Endodermal cell (in vitro differentiated cells): Measurements from ENCODE around the gene ATP2B1. TPM values are rescaled to one million over a fixed set of nuclear protein-coding genes. Genes with fewer than 3 reads are reported as not detected.

Experiments
- DNase-seq: peaks from one replicate; pipeline ENCODE4 v3.0.0-alpha.2; 2017
- H3K27ac ChIP-seq: 2 replicates; pipeline ENCODE4 v1.5.1; 2013; ENCODE audit warnings: mild to moderate bottlenecking, low read depth, low read length, moderate library complexity
- H3K27me3 ChIP-seq: 2 replicates; pipeline ENCODE4 v1.6.1; 2013; ENCODE audit warnings: mild to moderate bottlenecking, low read length, moderate library complexity; ENCODE audit not compliant: insufficient read depth, control insufficient read depth, poor library complexity, severe bottlenecking
- H3K36me3 ChIP-seq: 2 replicates; pipeline ENCODE4 v1.7.0; 2013; ENCODE audit warnings: mild to moderate bottlenecking, low read length, moderate library complexity; ENCODE audit not compliant: control insufficient read depth, insufficient read depth
- H3K4me1 ChIP-seq: one replicate; pipeline ENCODE4 v1.7.0; 2013; ENCODE audit warnings: low read length; ENCODE audit not compliant: control insufficient read depth, insufficient read depth
- H3K4me3 ChIP-seq: 2 replicates; pipeline ENCODE4 v1.5.1; 2013; ENCODE audit warnings: mild to moderate bottlenecking, low read length, moderate library complexity
- H3K9ac ChIP-seq: 2 replicates; pipeline ENCODE4 v1.6.1; 2013; ENCODE audit warnings: mild to moderate bottlenecking, low read length, moderate library complexity; ENCODE audit not compliant: poor library complexity, severe bottlenecking; ENCODE audit errors: extremely low read depth
- H3K9me3 ChIP-seq: 2 replicates; pipeline ENCODE4 v1.6.1; 2013; ENCODE audit warnings: mild to moderate bottlenecking, low read length, moderate library complexity; ENCODE audit not compliant: control insufficient read depth
- H3K27ac Mint-ChIP-seq: 2 replicates; pipeline ENCODE4 v1.8.0; 2020; ENCODE audit warnings: mixed read lengths
- H3K27me3 Mint-ChIP-seq: 2 replicates; pipeline ENCODE4 v1.8.0; 2021; ENCODE audit warnings: mild to moderate bottlenecking, mixed read lengths; ENCODE audit not compliant: insufficient read depth
- H3K36me3 Mint-ChIP-seq: 2 replicates; pipeline ENCODE4 v1.8.0; 2020; ENCODE audit warnings: low read depth, mixed read lengths
- H3K4me1 Mint-ChIP-seq: 2 replicates; pipeline ENCODE4 v1.8.0; 2020; ENCODE audit warnings: mixed read lengths
- H3K4me3 Mint-ChIP-seq: 2 replicates; pipeline ENCODE4 v1.8.0; 2020; ENCODE audit warnings: mild to moderate bottlenecking, moderate library complexity, mixed read lengths
- H3K9me3 Mint-ChIP-seq: 2 replicates; pipeline ENCODE4 v1.8.0; 2020; ENCODE audit warnings: mild to moderate bottlenecking, mixed read lengths
- WGBS, 2 experiments: methylation state at CpG; one replicate each; pipeline versions ENCODE4 v1.1.5 to v1.1.7; 2013; ENCODE audit warnings: missing lambda C conversion rate in 2 of 2, mixed read lengths in 1 of 2; ENCODE audit not compliant: insufficient coverage in 1 of 2, insufficient read length in 1 of 2; 5-methylcytosine and 5-hydroxymethylcytosine counted together
- total RNA-seq, 2 donors: library from RNA; stranded (reverse); fragmentation: NEBNext Ultra II Directional in 1 of 2; extraction: Animal tissue kit (Norgen Biotek cat#: 25700) in 1 of 2; gene quantifications; 2 replicates in 1 of 2; 3 replicates in 1 of 2; pipeline ENCODE4 v1.2.1, GENCODE V29; 2021
- TF ChIP-seq, protein P1 (sequence below): fragments of 200-600 bp; sonication (generic); conservative IDR thresholded peaks from 2 replicates; pipeline ENCODE4 v1.5.0; 2021; ENCODE audit warnings: antibody characterized with exemption, mild to moderate bottlenecking

ATP2B1 gene
- total RNA-seq, 2 donors from 2014 or later = 66.7 to 81.9 TPM

DNA sequence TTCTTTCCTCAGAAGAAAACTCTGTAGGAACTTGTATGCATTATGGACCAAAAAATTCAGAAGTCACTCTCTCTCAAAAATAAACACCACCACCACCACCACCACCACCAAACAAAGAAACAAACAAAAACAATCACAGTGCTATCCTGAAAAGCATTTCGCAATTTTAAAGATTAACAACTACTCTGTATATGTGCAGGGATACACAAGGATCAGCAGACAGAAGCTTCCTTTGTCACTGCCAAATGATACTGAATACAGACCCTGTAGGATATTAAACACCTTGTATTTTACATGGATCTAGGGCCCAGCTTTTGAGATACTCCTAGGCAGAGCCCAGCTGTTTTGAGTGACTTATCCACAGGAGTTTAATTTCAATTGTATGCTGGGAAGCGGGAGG lies 31.7 kb downstream of the ATP2B1 start:
- H3K4me3 ChIP-seq = no peak overlapping the region
- no peaks in the 10 kb centered on the region for H3K27me3 Mint-ChIP-seq
- no peak for DNase-seq
- H3K36me3 ChIP-seq = no peaks in the 10 kb centered on the region
- H3K27me3 ChIP-seq = no peaks in the 10 kb centered on the region
- H3K27ac Mint-ChIP-seq = no peak overlapping the region
- WGBS, 2 experiments = 98 to 100% methylated on average over 2 of the region's 2 CpGs
- no peak overlapping the region for H3K27ac ChIP-seq
- H3K4me3 Mint-ChIP-seq = no peak overlapping the region
- H3K9me3 ChIP-seq = peaks cover 18% of the 10 kb centered on the region
- no peak overlapping the region for H3K9ac ChIP-seq
- H3K9me3 Mint-ChIP-seq = peaks cover 16% of the 10 kb centered on the region
- H3K4me1 ChIP-seq = no peaks in the 10 kb centered on the region
- TF ChIP-seq, protein P1, sequence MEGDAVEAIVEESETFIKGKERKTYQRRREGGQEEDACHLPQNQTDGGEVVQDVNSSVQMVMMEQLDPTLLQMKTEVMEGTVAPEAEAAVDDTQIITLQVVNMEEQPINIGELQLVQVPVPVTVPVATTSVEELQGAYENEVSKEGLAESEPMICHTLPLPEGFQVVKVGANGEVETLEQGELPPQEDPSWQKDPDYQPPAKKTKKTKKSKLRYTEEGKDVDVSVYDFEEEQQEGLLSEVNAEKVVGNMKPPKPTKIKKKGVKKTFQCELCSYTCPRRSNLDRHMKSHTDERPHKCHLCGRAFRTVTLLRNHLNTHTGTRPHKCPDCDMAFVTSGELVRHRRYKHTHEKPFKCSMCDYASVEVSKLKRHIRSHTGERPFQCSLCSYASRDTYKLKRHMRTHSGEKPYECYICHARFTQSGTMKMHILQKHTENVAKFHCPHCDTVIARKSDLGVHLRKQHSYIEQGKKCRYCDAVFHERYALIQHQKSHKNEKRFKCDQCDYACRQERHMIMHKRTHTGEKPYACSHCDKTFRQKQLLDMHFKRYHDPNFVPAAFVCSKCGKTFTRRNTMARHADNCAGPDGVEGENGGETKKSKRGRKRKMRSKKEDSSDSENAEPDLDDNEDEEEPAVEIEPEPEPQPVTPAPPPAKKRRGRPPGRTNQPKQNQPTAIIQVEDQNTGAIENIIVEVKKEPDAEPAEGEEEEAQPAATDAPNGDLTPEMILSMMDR = no peak
- peaks cover 15% of the 10 kb centered on the region for H3K36me3 Mint-ChIP-seq
- peaks cover 15% of the 10 kb centered on the region for H3K4me1 Mint-ChIP-seq

DNA sequence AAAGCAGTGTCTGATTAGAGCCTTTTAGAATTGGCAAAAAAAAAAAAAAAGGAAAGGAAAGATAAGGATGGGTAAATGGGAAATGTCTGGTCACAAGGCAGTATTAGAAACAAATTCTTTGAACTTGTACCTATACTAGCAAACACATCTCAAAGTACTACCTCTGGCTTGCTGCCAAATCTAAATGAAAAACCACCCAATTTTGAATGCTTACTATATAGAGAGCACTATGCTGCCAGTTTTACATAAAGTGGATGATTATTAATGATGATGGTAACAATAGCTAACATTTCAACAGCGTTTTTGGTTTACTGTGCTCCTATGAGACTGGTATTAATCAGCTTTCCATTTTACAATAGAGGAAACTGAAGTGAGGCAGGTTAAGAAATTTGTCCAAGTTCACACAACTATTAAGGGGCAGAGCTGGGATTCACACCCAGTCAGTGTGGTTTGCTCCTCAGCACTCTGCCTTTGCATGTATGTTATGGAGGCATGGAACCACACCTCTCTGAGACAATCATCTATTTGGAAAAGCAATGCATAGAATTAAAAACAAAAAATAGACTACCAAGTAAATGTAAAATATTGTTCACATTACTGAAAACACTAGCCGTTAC lies 34.2 kb downstream of the ATP2B1 start:
- no peak overlapping the region for H3K27ac ChIP-seq
- TF ChIP-seq, protein P1 = no peak
- Mint-ChIP-seq H3K36me3 (no peaks in the 10 kb centered on the region), H3K27me3 (no peaks in the 10 kb centered on the region), H3K27ac (no peak overlapping the region), H3K9me3 (no peaks in the 10 kb centered on the region), H3K4me3 (no peak overlapping the region), H3K4me1 (peaks cover 19% of the 10 kb centered on the region)
- 90 to 94% methylated on average over 2 of the region's 2 CpGs for WGBS, 2 experiments
- no peak overlapping the region for H3K4me3 ChIP-seq
- no peaks in the 10 kb centered on the region for H3K36me3 ChIP-seq
- H3K9me3 ChIP-seq = no peaks in the 10 kb centered on the region
- H3K9ac ChIP-seq = no peak overlapping the region
- no peaks in the 10 kb centered on the region for H3K27me3 ChIP-seq
- H3K4me1 ChIP-seq = no peaks in the 10 kb centered on the region
- no peak for DNase-seq

DNA sequence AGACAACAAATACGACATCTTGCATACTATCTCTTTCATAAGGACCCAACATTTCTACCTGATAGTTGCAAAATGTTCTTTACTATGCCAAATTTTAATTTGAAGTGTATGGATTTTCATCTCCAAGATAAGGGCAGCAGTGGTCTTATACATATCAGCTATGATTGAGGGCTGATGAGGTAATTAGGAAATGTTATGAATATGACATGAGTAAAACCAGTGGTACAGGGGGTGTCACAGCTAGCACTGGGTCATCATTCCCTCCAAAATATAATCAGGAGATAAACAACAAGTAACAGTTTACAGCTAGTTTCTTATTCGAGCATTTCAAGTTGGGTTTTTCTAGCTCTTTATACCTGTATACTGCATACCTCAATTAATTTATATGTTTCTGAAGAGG lies 35.0 kb downstream of the ATP2B1 start:
- no peaks in the 10 kb centered on the region for H3K27me3 Mint-ChIP-seq
- H3K27ac Mint-ChIP-seq = no peak overlapping the region
- H3K4me1 Mint-ChIP-seq = peaks cover 19% of the 10 kb centered on the region
- no peak overlapping the region for H3K4me3 Mint-ChIP-seq
- H3K36me3 ChIP-seq = peaks cover 3% of the 10 kb centered on the region
- H3K4me3 ChIP-seq = no peak overlapping the region
- H3K9me3 Mint-ChIP-seq = no peaks in the 10 kb centered on the region
- TF ChIP-seq, protein P1 = no peak
- no peak overlapping the region for H3K9ac ChIP-seq
- no peaks in the 10 kb centered on the region for H3K9me3 ChIP-seq
- no peak for DNase-seq
- H3K27me3 ChIP-seq = no peaks in the 10 kb centered on the region
- H3K36me3 Mint-ChIP-seq = no peaks in the 10 kb centered on the region
- H3K27ac ChIP-seq = no peak overlapping the region
- WGBS, 2 experiments = 96 to 100% methylated on average over 1 to 2 of the region's 2 CpGs
- H3K4me1 ChIP-seq = no peaks in the 10 kb centered on the region
